HG03575 (cell line): ENCODE data around the gene NPAS2.

ENCODE experiments used
- ATAC-seq: cut with Tn5 transposase; IDR thresholded peaks from one replicate; pipeline ENCODE4 v1.9.1; 2021; ENCODE audit not compliant: unreplicated experiment, insufficient number of reproducible peaks, low FRiP score; ENCODE audit errors: extremely low read depth

Gene NPAS2

GRCh38 chr2:101045330-101045729 is 225.4 kb downstream of the NPAS2 start:
- no peak for ATAC-seq
